HG02870 (cell line): Measurements from ENCODE around the gene SMIM22.

ENCODE experiments used
- ATAC-seq: cut with Tn5 transposase; IDR thresholded peaks from one replicate; pipeline ENCODE4 v1.9.1; 2021; ENCODE audit warnings: mild to moderate bottlenecking, moderate library complexity; ENCODE audit not compliant: unreplicated experiment

Gene SMIM22

GRCh38 chr16:4814542-4815173 lies 19.5 kb downstream of the SMIM22 start:
- ATAC-seq: no peak

- ATAC-seq: no peak
Measured at GRCh38 chr16:4820652-4821051, 25.5 kb downstream of the SMIM22 start.

GRCh38 chr16:4825196-4825595 lies 30.0 kb downstream of the SMIM22 start:
- no peak for ATAC-seq

- no peak for ATAC-seq
Measured at GRCh38 chr16:4826526-4826925, 31.4 kb downstream of the SMIM22 start.

- no peak for ATAC-seq
Measured at GRCh38 chr16:4826980-4827379, 31.8 kb downstream of the SMIM22 start.

- ATAC-seq: no peak
Measured at GRCh38 chr16:4828567-4829321, 33.6 kb downstream of the SMIM22 start.

- no peak for ATAC-seq
Measured at GRCh38 chr16:4830408-4830807, 35.2 kb downstream of the SMIM22 start.

GRCh38 chr16:4831616-4832015 lies 36.4 kb downstream of the SMIM22 start:
- ATAC-seq: no peak

GRCh38 chr16:4832698-4833343 lies 37.7 kb downstream of the SMIM22 start:
- no peak for ATAC-seq

GRCh38 chr16:4833584-4833983 lies 38.4 kb downstream of the SMIM22 start:
- ATAC-seq: no peak

GRCh38 chr16:4836727-4837126 lies 41.6 kb downstream of the SMIM22 start:
- no peak for ATAC-seq

GRCh38 chr16:4837733-4838501 lies 42.7 kb downstream of the SMIM22 start:
- ATAC-seq: no peak

- ATAC-seq: no peak
Measured at GRCh38 chr16:4839942-4840341, 44.8 kb downstream of the SMIM22 start.

GRCh38 chr16:4840984-4841383 lies 45.8 kb downstream of the SMIM22 start:
- no peak for ATAC-seq
